Measurements from ENCODE around the gene GNB2.
A peak's percentile ranks its signal among the peaks of the same experiment; 100 is the strongest.
"Not testable (repeated sequence)": the region's sequence is repeated elsewhere in the genome, so short reads cannot be mapped to it uniquely, and the experiment has no call there.

The GNB2 gene

GRCh38 chr7:100665168-100665726, 8.3 kb upstream of the GNB2 start:
- no peak for DNase-seq

GRCh38 chr7:100667331-100668068, 6.0 kb upstream of the GNB2 start:
- DNase-seq, result no peak

GRCh38 chr7:100668069-100668449, 5.5 kb upstream of the GNB2 start:
- no peak for DNase-seq

GRCh38 chr7:100669106-100669505, 4.4 kb upstream of the GNB2 start:
- not testable (repeated sequence) for DNase-seq

GRCh38 chr7:100670074-100670473, 3.5 kb upstream of the GNB2 start:
- DNase-seq, result no peak

- DNase-seq, result no peak
Measured at GRCh38 chr7:100671353-100672327, 1.9 kb upstream of the GNB2 start.

GRCh38 chr7:100673942-100674410, 436 bp downstream of the GNB2 start:
- no peak for DNase-seq

GRCh38 chr7:100674411-100675104, 1.0 kb downstream of the GNB2 start:
- DNase-seq, result no peak

- no peak for DNase-seq
Measured at GRCh38 chr7:100675105-100675451, 1.5 kb downstream of the GNB2 start.

GRCh38 chr7:100675581-100676350, 2.2 kb downstream of the GNB2 start:
- peak; percentile 22 for DNase-seq

- no peak for DNase-seq
Measured at GRCh38 chr7:100676501-100677306, 3.2 kb downstream of the GNB2 start.

GRCh38 chr7:100677308-100678267, 4.0 kb downstream of the GNB2 start:
- DNase-seq, result no peak

- no peak for DNase-seq
Measured at GRCh38 chr7:100678291-100678984, 4.9 kb downstream of the GNB2 start.

- DNase-seq, result no peak
Measured at GRCh38 chr7:100679129-100679926, 5.8 kb downstream of the GNB2 start.

GRCh38 chr7:100679927-100680575, 6.5 kb downstream of the GNB2 start:
- DNase-seq, result no peak

- no peak for DNase-seq
Measured at GRCh38 chr7:100680576-100681271, 7.2 kb downstream of the GNB2 start.

- no peak for DNase-seq
Measured at GRCh38 chr7:100681491-100682227, 8.1 kb downstream of the GNB2 start.

Measured in DMS153 (cell line).